Measurements from ENCODE around the gene USP44.
A peak's percentile ranks its signal among the peaks of the same experiment; 100 is the strongest.

Gene USP44

GRCh38 chr12:95590775-95591174 is 39.5 kb upstream of the USP44 start:
- in situ Hi-C loops (cut with HindIII; ENCODE audit: low sequenced_read_pairs): no loop called here
- no peak overlapping the region for H3K4me3 ChIP-seq (ENCODE audit: low read depth, low read length)
- no peak for TF ChIP-seq CTCF (IDR thresholded peaks at IDR 0.05; ENCODE audit: low read depth, low read length)
- DNase-seq (ENCODE audit: low read depth, low spot score): no peak

- H3K4me3 ChIP-seq (ENCODE audit: low read depth, low read length): no peak overlapping the region
- no peak for DNase-seq (ENCODE audit: low read depth, low spot score)
- in situ Hi-C loops (cut with HindIII; ENCODE audit: low sequenced_read_pairs): no loop called here
- no peak for TF ChIP-seq CTCF (IDR thresholded peaks at IDR 0.05; ENCODE audit: low read depth, low read length)
Observed at GRCh38 chr12:95583933-95584332, 32.7 kb upstream of the USP44 start.

- no peak overlapping the region for H3K4me3 ChIP-seq (ENCODE audit: low read depth, low read length)
- DNase-seq (ENCODE audit: low read depth, low spot score): peak; percentile 57
- peak; percentile 60 for TF ChIP-seq CTCF (IDR thresholded peaks at IDR 0.05; ENCODE audit: low read depth, low read length)
- in situ Hi-C loops (cut with HindIII; ENCODE audit: low sequenced_read_pairs): no loop called here
Observed at GRCh38 chr12:95582230-95583058, 31.2 kb upstream of the USP44 start.

GRCh38 chr12:95577820-95578219 is 26.5 kb upstream of the USP44 start:
- no peak overlapping the region for H3K4me3 ChIP-seq (ENCODE audit: low read depth, low read length)
- TF ChIP-seq CTCF (IDR thresholded peaks at IDR 0.05; ENCODE audit: low read depth, low read length): no peak
- in situ Hi-C loops (cut with HindIII; ENCODE audit: low sequenced_read_pairs): no loop called here
- no peak for DNase-seq (ENCODE audit: low read depth, low spot score)

GRCh38 chr12:95574799-95575452 is 23.6 kb upstream of the USP44 start:
- peak; percentile 71 for TF ChIP-seq CTCF (IDR thresholded peaks at IDR 0.05; ENCODE audit: low read depth, low read length)
- in situ Hi-C loops (cut with HindIII; ENCODE audit: low sequenced_read_pairs): no loop called here
- no peak overlapping the region for H3K4me3 ChIP-seq (ENCODE audit: low read depth, low read length)
- peak; percentile 55 for DNase-seq (ENCODE audit: low read depth, low spot score)

- no peak for DNase-seq (ENCODE audit: low read depth, low spot score)
- no peak for TF ChIP-seq CTCF (IDR thresholded peaks at IDR 0.05; ENCODE audit: low read depth, low read length)
- H3K4me3 ChIP-seq (ENCODE audit: low read depth, low read length): no peak overlapping the region
- in situ Hi-C loops (cut with HindIII; ENCODE audit: low sequenced_read_pairs): no loop called here
Observed at GRCh38 chr12:95573951-95574576, 22.8 kb upstream of the USP44 start.

Data from astrocyte of the spinal cord (primary cell).